Measurements from ENCODE around the gene ACSS1. TPM values are rescaled to one million over a fixed set of nuclear protein-coding genes. Genes with fewer than 3 reads are reported as not detected.

Gene ACSS1
- total RNA-seq, 1 experiment from 2014 or later = 0.51 TPM

GRCh38 chr20:25038103-25038410, 19.9 kb downstream of the ACSS1 start:
- peaks cover 5% of the 10 kb centered on the region for H3K27me3 Mint-ChIP-seq (ENCODE audit: insufficient read depth, unreplicated experiment)
- intact Hi-C loops (cut with micrococcal nuclease) = no loop called here
- no peak for TF ChIP-seq CTCF (IDR thresholded peaks at IDR 0.05; ENCODE audit: unreplicated experiment)
- no peak overlapping the region for H3K27ac Mint-ChIP-seq (ENCODE audit: low read depth, unreplicated experiment)
- H3K9me3 Mint-ChIP-seq (ENCODE audit: unreplicated experiment) = no peaks in the 10 kb centered on the region
- no peak overlapping the region for H3K4me3 Mint-ChIP-seq (ENCODE audit: unreplicated experiment)
- peaks cover 20% of the 10 kb centered on the region for H3K4me1 Mint-ChIP-seq (ENCODE audit: insufficient read depth, unreplicated experiment)
- DNase-seq (ENCODE audit: unreplicated experiment) = no peak
- BruUV-seq (replicated peaks) = no TSS peak
- H3K36me3 Mint-ChIP-seq (ENCODE audit: insufficient read depth, unreplicated experiment) = peaks cover 7% of the 10 kb centered on the region
- CTCF ChIA-PET = interaction anchor here (0.5 to 2.7 kb wide), 5 partner anchors 19 to 209 kb away, joined by 3 to 22 read pairs (median 6); no protein-coding TSS in a partner anchor
- POLR2A ChIA-PET = interaction anchor here (0.7 to 2.0 kb wide), 4 partner anchors 19 to 141 kb away, joined by 3 to 6 read pairs (median 4); no protein-coding TSS in a partner anchor

GRCh38 chr20:25037288-25038102, 20.4 kb downstream of the ACSS1 start:
- POLR2A ChIA-PET = interaction anchor here (0.7 to 1.5 kb wide), 4 partner anchors 19 to 141 kb away, joined by 3 to 6 read pairs (median 4); no protein-coding TSS in a partner anchor
- Mint-ChIP-seq H3K4me1 (ENCODE audit: insufficient read depth, unreplicated experiment) (peaks cover 20% of the 10 kb centered on the region), H3K27me3 (ENCODE audit: insufficient read depth, unreplicated experiment) (no peaks in the 10 kb centered on the region), H3K27ac (ENCODE audit: low read depth, unreplicated experiment) (no peak overlapping the region), H3K36me3 (ENCODE audit: insufficient read depth, unreplicated experiment) (peaks cover 7% of the 10 kb centered on the region), H3K9me3 (ENCODE audit: unreplicated experiment) (no peaks in the 10 kb centered on the region), H3K4me3 (ENCODE audit: unreplicated experiment) (no peak overlapping the region)
- no TSS peak for BruUV-seq (replicated peaks)
- intact Hi-C loops (cut with micrococcal nuclease) = no loop called here
- CTCF ChIA-PET = interaction anchor here (0.5 to 2.7 kb wide), 7 partner anchors 19 to 210 kb away, joined by 3 to 22 read pairs (median 4); no protein-coding TSS in a partner anchor
- no peak for TF ChIP-seq CTCF (IDR thresholded peaks at IDR 0.05; ENCODE audit: unreplicated experiment)
- DNase-seq (ENCODE audit: unreplicated experiment) = no peak

DNA sequence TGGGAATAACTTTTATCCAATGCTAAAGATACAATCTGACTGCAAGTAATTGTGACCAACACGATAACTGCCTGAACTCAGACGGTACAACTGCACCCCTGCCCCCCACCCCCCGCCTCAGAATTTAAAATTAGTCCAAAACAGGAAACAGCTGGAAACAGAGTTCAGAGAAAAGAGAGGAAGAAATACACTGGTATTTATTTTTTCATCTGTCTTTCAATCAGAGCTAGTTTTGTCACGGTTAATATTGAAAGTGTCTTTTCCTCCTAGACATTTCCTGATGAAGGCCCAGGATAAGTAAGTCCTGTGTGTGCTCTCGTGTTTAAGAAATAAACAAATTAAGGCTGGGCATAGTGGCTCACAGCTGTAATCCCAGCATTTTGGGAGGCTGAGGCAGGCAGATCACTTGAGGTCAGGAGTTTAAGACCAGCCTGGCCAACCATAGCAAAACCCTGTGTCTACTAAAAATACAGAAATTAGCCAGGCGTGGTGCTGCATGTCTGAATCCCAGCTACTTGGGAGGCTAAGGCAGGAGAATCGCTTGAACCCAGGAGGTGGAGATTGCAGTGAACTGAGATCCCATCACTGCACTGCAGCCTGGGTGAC, 21.5 kb downstream of the ACSS1 start:
- no peak for TF ChIP-seq CTCF (IDR thresholded peaks at IDR 0.05; ENCODE audit: unreplicated experiment)
- ChIA-PET CTCF (interaction anchor here (0.6 to 1.5 kb wide), 5 partner anchors 13 to 1247 kb away, joined by 3 to 4 read pairs (median 3); no protein-coding TSS in a partner anchor), POLR2A (interaction anchor here (0.7 to 1.5 kb wide), 5 partner anchors 18 to 142 kb away, joined by 3 to 6 read pairs (median 4); no protein-coding TSS in a partner anchor)
- Mint-ChIP-seq H3K4me1 (ENCODE audit: insufficient read depth, unreplicated experiment) (peaks cover 22% of the 10 kb centered on the region), H3K27ac (ENCODE audit: low read depth, unreplicated experiment) (no peak overlapping the region), H3K4me3 (ENCODE audit: unreplicated experiment) (no peak overlapping the region), H3K9me3 (ENCODE audit: unreplicated experiment) (no peaks in the 10 kb centered on the region), H3K36me3 (ENCODE audit: insufficient read depth, unreplicated experiment) (peaks cover 7% of the 10 kb centered on the region), H3K27me3 (ENCODE audit: insufficient read depth, unreplicated experiment) (no peaks in the 10 kb centered on the region)
- intact Hi-C loops (cut with micrococcal nuclease) = no loop called here
- no peak for DNase-seq (ENCODE audit: unreplicated experiment)
- BruUV-seq (replicated peaks) = no TSS peak

- H3K27me3 Mint-ChIP-seq (ENCODE audit: insufficient read depth, unreplicated experiment) = no peaks in the 10 kb centered on the region
- DNase-seq (ENCODE audit: unreplicated experiment) = no peak
- H3K27ac Mint-ChIP-seq (ENCODE audit: low read depth, unreplicated experiment) = no peak overlapping the region
- no peak overlapping the region for H3K4me3 Mint-ChIP-seq (ENCODE audit: unreplicated experiment)
- peaks cover 7% of the 10 kb centered on the region for H3K36me3 Mint-ChIP-seq (ENCODE audit: insufficient read depth, unreplicated experiment)
- no peak for TF ChIP-seq CTCF (IDR thresholded peaks at IDR 0.05; ENCODE audit: unreplicated experiment)
- H3K4me1 Mint-ChIP-seq (ENCODE audit: insufficient read depth, unreplicated experiment) = peaks cover 28% of the 10 kb centered on the region
- BruUV-seq (replicated peaks) = no TSS peak
- H3K9me3 Mint-ChIP-seq (ENCODE audit: unreplicated experiment) = no peaks in the 10 kb centered on the region
- intact Hi-C loops (cut with micrococcal nuclease) = no loop called here
- POLR2A ChIA-PET = interaction anchor here (0.9 to 5.5 kb wide), 3 partner anchors 15 to 43 kb away, joined by 3 to 42 read pairs (median 3); no protein-coding TSS in a partner anchor
- CTCF ChIA-PET = interaction anchor here (0.6 to 4.0 kb wide), 3 partner anchors 13 to 1247 kb away, joined by 3 to 30 read pairs (median 4); no protein-coding TSS in a partner anchor
Observed at GRCh38 chr20:25035921-25036320, 22.0 kb downstream of the ACSS1 start.

Measured in MCF 10A (cell line).